CD14-positive monocyte (primary cell): ENCODE data around the gene NDFIP2. TPM values are rescaled to one million over a fixed set of nuclear protein-coding genes. Genes with fewer than 3 reads are reported as not detected.
A peak's percentile ranks its signal among the peaks of the same experiment; 100 is the strongest.

Experiments used
- DNase-seq, 3 donors: peaks; one replicate each; pipeline ENCODE4 v3.0.0-alpha.2; 2011 to 2022
- H2AFZ ChIP-seq: 2 replicates; pipeline ENCODE4 v1.6.0; 2012; ENCODE audit warnings: mild to moderate bottlenecking, low read depth, low read length, inconsistent platforms; ENCODE audit not compliant: insufficient read depth, poor library complexity, severe bottlenecking
- H3K27ac ChIP-seq, 2 donors: 1 replicate in 1 of 2; 2 replicates in 1 of 2; pipeline ENCODE4 v1.5.1; 2012 to 2013; ENCODE audit warnings: low read length in 2 of 2, control low read depth in 1 of 2, inconsistent platforms in 1 of 2, low read depth in 1 of 2, mild to moderate bottlenecking in 1 of 2
- H3K27me3 ChIP-seq, 2 donors: one replicate each; pipeline versions ENCODE4 v1.6.0 to v1.6.1; 2011 to 2013; ENCODE audit warnings: low read length in 2 of 2; ENCODE audit not compliant: control insufficient read depth in 2 of 2, insufficient read depth in 2 of 2
- H3K36me3 ChIP-seq, 2 donors: replicated peaks in 1 of 2; 1 replicate in 1 of 2; 2 replicates in 1 of 2; pipeline versions ENCODE4 v1.5.1 to v1.6.1; 2012 to 2013; ENCODE audit warnings: low read length in 2 of 2, control low read depth in 1 of 2, inconsistent platforms in 1 of 2, mild to moderate bottlenecking in 1 of 2; ENCODE audit not compliant: insufficient read depth in 2 of 2, control insufficient read depth in 1 of 2
- H3K4me1 ChIP-seq, 2 donors: 1 replicate in 1 of 2; 2 replicates in 1 of 2; pipeline versions ENCODE4 v1.5.1 to v1.6.1; 2012 to 2013; ENCODE audit warnings: low read length in 2 of 2, control low read depth in 1 of 2, inconsistent platforms in 1 of 2, mild to moderate bottlenecking in 1 of 2, moderate library complexity in 1 of 2; ENCODE audit not compliant: insufficient read depth in 2 of 2, control insufficient read depth in 1 of 2
- H3K4me2 ChIP-seq: replicated peaks from 2 replicates; pipeline ENCODE3; 2012; ENCODE audit warnings: low read length, moderate library complexity, mild to moderate bottlenecking; ENCODE audit not compliant: poor library complexity, severe bottlenecking; ENCODE audit errors: extremely low read depth
- H3K4me3 ChIP-seq, 3 experiments: fragments of 200-600 bp in 1 of 3; sonication (generic) in 1 of 3; replicated peaks in 1 of 3; 1 replicate in 2 of 3; 2 replicates in 1 of 3; pipeline ENCODE4 v1.5.1; 2011 to 2013; ENCODE audit warnings: low read length in 3 of 3, mild to moderate bottlenecking in 3 of 3, control low read depth in 2 of 3, low read depth in 2 of 3, inconsistent platforms in 1 of 3, moderate library complexity in 1 of 3
- H3K79me2 ChIP-seq: 2 replicates; pipeline ENCODE4 v1.6.0; 2012; ENCODE audit warnings: mild to moderate bottlenecking, control low read depth, inconsistent platforms, low read length, moderate library complexity; ENCODE audit not compliant: insufficient read depth
- H3K9ac ChIP-seq: 2 replicates; pipeline ENCODE4 v1.6.0; 2017; ENCODE audit warnings: low read length, mild to moderate bottlenecking; ENCODE audit not compliant: insufficient read depth, poor library complexity, severe bottlenecking
- H3K9me3 ChIP-seq, 2 donors: replicated peaks in 1 of 2; 1 replicate in 1 of 2; 2 replicates in 1 of 2; pipeline versions ENCODE4 v1.5.1 to v1.6.1; 2012 to 2013; ENCODE audit warnings: low read length in 2 of 2, control low read depth in 1 of 2; ENCODE audit not compliant: control insufficient read depth in 1 of 2, insufficient read depth in 1 of 2
- H4K20me1 ChIP-seq: 2 replicates; pipeline ENCODE4 v1.6.0; 2012; ENCODE audit warnings: mild to moderate bottlenecking, low read length, control low read depth, moderate library complexity; ENCODE audit not compliant: insufficient read depth
- H3K27ac Mint-ChIP-seq, 7 donors: one replicate each; pipeline ENCODE4 v1.8.0; 2020; ENCODE audit warnings: mild to moderate bottlenecking in 7 of 7, mixed read lengths in 7 of 7, moderate library complexity in 6 of 7, inconsistent platforms in 2 of 7
- H3K27me3 Mint-ChIP-seq, 3 donors: one replicate each; pipeline ENCODE4 v1.8.0; 2021 to 2022; ENCODE audit warnings: low read depth in 3 of 3, mild to moderate bottlenecking in 3 of 3, mixed read lengths in 3 of 3, moderate library complexity in 3 of 3, inconsistent platforms in 1 of 3
- H3K36me3 Mint-ChIP-seq, 2 donors: one replicate each; pipeline ENCODE4 v1.8.0; 2020; ENCODE audit warnings: mixed read lengths in 2 of 2, inconsistent platforms in 1 of 2, mild to moderate bottlenecking in 1 of 2
- H3K4me1 Mint-ChIP-seq: one replicate; pipeline ENCODE4 v1.8.0; 2020; ENCODE audit warnings: mild to moderate bottlenecking, mixed read lengths
- H3K4me3 Mint-ChIP-seq, 2 donors: one replicate each; pipeline ENCODE4 v1.8.0; 2020; ENCODE audit warnings: mild to moderate bottlenecking in 2 of 2, mixed read lengths in 2 of 2, moderate library complexity in 1 of 2
- H3K9me3 Mint-ChIP-seq, 7 donors: one replicate each; pipeline ENCODE4 v1.8.0; 2020 to 2022; ENCODE audit warnings: mixed read lengths in 7 of 7, mild to moderate bottlenecking in 6 of 7, moderate library complexity in 6 of 7, inconsistent platforms in 2 of 7
- WGBS: methylation state at CpG from one replicate; pipeline ENCODE4 v1.1.5; 2013; ENCODE audit warnings: missing lambda C conversion rate; ENCODE audit not compliant: insufficient coverage; 5-methylcytosine and 5-hydroxymethylcytosine counted together
- intact Hi-C, 2 donors: fragments of 100-400 bp; cut with micrococcal nuclease; formaldehyde crosslinking; loops; one replicate each; pipeline versions ENCODE4 v1.15.0 to v1.15.1; 2023
- polyA plus RNA-seq, 3 donors: library from polyadenylated mRNA; depleted of rRNA in 1 of 3; unstranded in 2 of 3; stranded (reverse) in 1 of 3; fragments of 300-500 nt in 2 of 3; fragments of >200 nt in 1 of 3; fragmentation: Illumina TruSeq in 2 of 3; gene quantifications; 1 replicate in 2 of 3; 2 replicates in 1 of 3; pipeline ENCODE4 v1.2.3, GENCODE V29; 2012 to 2021
- TF ChIP-seq, protein P1 (sequence below): fragments of 200-600 bp; IDR thresholded peaks from one replicate; pipeline ENCODE4 v1.8.0; 2022; ENCODE audit warnings: antibody characterized with exemption, mild to moderate bottlenecking

The NDFIP2 gene
- polyA plus RNA-seq, 3 donors: not detected

DNA sequence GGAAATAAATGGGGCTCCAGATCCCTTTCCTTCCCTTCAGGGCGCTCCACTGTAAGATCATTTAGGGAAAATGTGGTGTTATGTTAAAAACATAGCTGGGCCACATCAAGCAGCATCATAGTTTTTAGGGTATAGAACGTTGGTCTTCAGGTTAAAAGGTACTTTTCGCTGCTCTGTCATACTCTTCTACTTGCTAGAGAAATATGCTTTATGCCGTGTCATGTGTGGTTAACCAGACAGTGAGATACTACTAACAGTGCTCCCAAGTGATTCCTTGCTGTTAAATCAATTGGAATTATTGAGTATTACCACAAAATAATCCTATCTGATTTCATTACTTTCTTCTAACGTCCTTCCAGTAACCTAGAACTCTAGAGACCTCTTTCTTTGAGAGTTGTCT is 1.1 kb upstream of the NDFIP2 start:
- Histone ChIP-seq H4K20me1 (no peaks in the 10 kb centered on the region), H3K9ac (no peak overlapping the region), H3K4me3 (no peak overlapping the region), H2AFZ (no peak overlapping the region), H3K79me2 (no peaks in the 10 kb centered on the region), H3K9me3 (peaks cover 3 to 13% of the 10 kb centered on the region in 2 donors), H3K27ac (no peak overlapping the region), H3K27me3 (peaks cover 84 to 96% of the 10 kb centered on the region in 2 donors), H3K4me2 (no peak overlapping the region), H3K4me1 (peaks cover 12 to 13% of the 10 kb centered on the region in 2 donors), H3K36me3 (no peaks in the 10 kb centered on the region)
- intact Hi-C loops: no loop called here
- no peak for DNase-seq
- Mint-ChIP-seq H3K27ac (no peak overlapping the region), H3K9me3 (peaks cover 0 to 21% (median 16%) of the 10 kb centered on the region in 7 donors), H3K27me3 (peaks cover 66 to 89% (median 69%) of the 10 kb centered on the region in 3 donors), H3K4me3 (peak overlapping the region in 1 of 2 donors; percentile 89), H3K4me1 (peaks cover 31% of the 10 kb centered on the region), H3K36me3 (peaks cover 3 to 5% of the 10 kb centered on the region in 2 donors)
- no CpG with 5 or more reads among the region's 5 CpGs for WGBS
- TF ChIP-seq, protein P1, sequence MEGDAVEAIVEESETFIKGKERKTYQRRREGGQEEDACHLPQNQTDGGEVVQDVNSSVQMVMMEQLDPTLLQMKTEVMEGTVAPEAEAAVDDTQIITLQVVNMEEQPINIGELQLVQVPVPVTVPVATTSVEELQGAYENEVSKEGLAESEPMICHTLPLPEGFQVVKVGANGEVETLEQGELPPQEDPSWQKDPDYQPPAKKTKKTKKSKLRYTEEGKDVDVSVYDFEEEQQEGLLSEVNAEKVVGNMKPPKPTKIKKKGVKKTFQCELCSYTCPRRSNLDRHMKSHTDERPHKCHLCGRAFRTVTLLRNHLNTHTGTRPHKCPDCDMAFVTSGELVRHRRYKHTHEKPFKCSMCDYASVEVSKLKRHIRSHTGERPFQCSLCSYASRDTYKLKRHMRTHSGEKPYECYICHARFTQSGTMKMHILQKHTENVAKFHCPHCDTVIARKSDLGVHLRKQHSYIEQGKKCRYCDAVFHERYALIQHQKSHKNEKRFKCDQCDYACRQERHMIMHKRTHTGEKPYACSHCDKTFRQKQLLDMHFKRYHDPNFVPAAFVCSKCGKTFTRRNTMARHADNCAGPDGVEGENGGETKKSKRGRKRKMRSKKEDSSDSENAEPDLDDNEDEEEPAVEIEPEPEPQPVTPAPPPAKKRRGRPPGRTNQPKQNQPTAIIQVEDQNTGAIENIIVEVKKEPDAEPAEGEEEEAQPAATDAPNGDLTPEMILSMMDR: no peak

DNA sequence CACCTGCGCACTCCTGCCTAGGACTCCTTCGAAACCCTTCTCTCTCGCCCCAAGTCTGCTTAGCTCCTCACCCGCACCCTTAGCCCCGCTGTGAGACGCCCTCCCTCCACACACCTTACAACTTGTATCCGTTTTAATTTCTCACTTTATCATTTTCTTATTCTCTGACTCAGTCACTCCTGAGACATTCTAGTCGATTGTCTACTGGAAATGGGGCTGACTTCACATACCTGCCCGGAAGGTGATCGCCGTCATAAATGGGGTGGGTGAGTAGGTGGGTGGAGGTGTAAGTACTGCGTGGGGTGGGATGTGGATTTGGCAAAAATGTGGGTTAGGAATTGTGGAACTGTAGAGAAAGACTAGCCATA is 714 bp downstream of the NDFIP2 start:
- 3% methylated on average over 7 of the region's 12 CpGs for WGBS
- Histone ChIP-seq H4K20me1 (no peaks in the 10 kb centered on the region), H3K4me1 (peaks cover 12 to 13% of the 10 kb centered on the region in 2 donors), H3K4me3 (peak overlapping the region; percentile 18 to 70 (median 48)), H3K4me2 (peak overlapping the region; percentile 79), H3K79me2 (no peaks in the 10 kb centered on the region), H3K9ac (no peak overlapping the region), H3K27me3 (peaks cover 94 to 99% of the 10 kb centered on the region in 2 donors), H3K36me3 (no peaks in the 10 kb centered on the region), H3K27ac (no peak overlapping the region), H2AFZ (peak overlapping the region; percentile 50), H3K9me3 (peaks cover 3 to 13% of the 10 kb centered on the region in 2 donors)
- TF ChIP-seq, protein P1: no peak
- peaks cover 0 to 20% (median 15%) of the 10 kb centered on the region in 7 donors for H3K9me3 Mint-ChIP-seq
- peak overlapping the region; percentile 80 to 89 for H3K4me3 Mint-ChIP-seq
- H3K4me1 Mint-ChIP-seq: peaks cover 31% of the 10 kb centered on the region
- peaks cover 73 to 90% (median 75%) of the 10 kb centered on the region in 3 donors for H3K27me3 Mint-ChIP-seq
- peak overlapping the region in 3 of 7 donors; percentile 6 to 49 (median 20) for H3K27ac Mint-ChIP-seq
- peaks cover 3 to 5% of the 10 kb centered on the region in 2 donors for H3K36me3 Mint-ChIP-seq
- no peak for DNase-seq
- intact Hi-C loops: no loop called here
